ENCODE measurements around the gene MOB3B. TPM values are rescaled to one million over a fixed set of nuclear protein-coding genes. Genes with fewer than 3 reads are reported as not detected.
A peak's percentile ranks its signal among the peaks of the same experiment; 100 is the strongest.

The MOB3B gene
- polyA plus RNA-seq, 2 of the 4 experiments (the other 2 are of a cell fraction): 6.0 to 6.4 TPM

GRCh38 chr9:27554712-27555111, 25.1 kb upstream of the MOB3B start:
- DNase-seq (ENCODE audit: low read depth in 1 of 2, low spot score in 1 of 2) (no peak), FAIRE-seq (no peak), ATAC-seq (no peak)
- ChIA-PET POLR2A (no interaction called here), CTCF (interaction anchor here (0.7 to 1.2 kb wide), 3 partner anchors 25 to 240 kb away, joined by 3 to 5 read pairs (median 3); partner anchors contain the start of gene MOB3B)
- Histone ChIP-seq H3K4me1 (no peaks in the 10 kb centered on the region), H3K9me3 (no peaks in the 10 kb centered on the region), H3K27ac (no peak overlapping the region), H3K4me3 (no peak overlapping the region), H3K4me2 (no peak overlapping the region)
- peak; percentile 84 for TF ChIP-seq MAFK (IDR thresholded peaks at IDR 0.05; ENCODE audit: partially characterized antibody)
- TF ChIP-seq, protein P1, sequence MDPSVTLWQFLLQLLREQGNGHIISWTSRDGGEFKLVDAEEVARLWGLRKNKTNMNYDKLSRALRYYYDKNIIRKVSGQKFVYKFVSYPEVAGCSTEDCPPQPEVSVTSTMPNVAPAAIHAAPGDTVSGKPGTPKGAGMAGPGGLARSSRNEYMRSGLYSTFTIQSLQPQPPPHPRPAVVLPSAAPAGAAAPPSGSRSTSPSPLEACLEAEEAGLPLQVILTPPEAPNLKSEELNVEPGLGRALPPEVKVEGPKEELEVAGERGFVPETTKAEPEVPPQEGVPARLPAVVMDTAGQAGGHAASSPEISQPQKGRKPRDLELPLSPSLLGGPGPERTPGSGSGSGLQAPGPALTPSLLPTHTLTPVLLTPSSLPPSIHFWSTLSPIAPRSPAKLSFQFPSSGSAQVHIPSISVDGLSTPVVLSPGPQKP (IDR thresholded peaks at IDR 0.05; ENCODE audit: low read depth, low read length): no peak
- WGBS (ENCODE audit: missing lambda C conversion rate): 91% methylated on average over 1 of the region's 1 CpG

GRCh38 chr9:27549196-27549755, 19.7 kb upstream of the MOB3B start:
- 90% methylated on average over 4 of the region's 4 CpGs for WGBS (ENCODE audit: missing lambda C conversion rate)
- Histone ChIP-seq H3K9me3 (no peaks in the 10 kb centered on the region), H3K4me3 (no peak overlapping the region), H3K4me2 (no peak overlapping the region), H3K27ac (no peak overlapping the region), H3K4me1 (0 out of 3 replicates have a peak, but pooled peaks cover 4% of the 10 kb centered on the region)
- CTCF ChIA-PET: interaction anchor here (0.6 to 8.5 kb wide), 19 partner anchors 11 to 446 kb away, joined by 3 to 139 read pairs (median 5); partner anchors contain the start of gene MOB3B
- FAIRE-seq (no peak), ATAC-seq (no peak), DNase-seq (ENCODE audit: low read depth in 1 of 2, low spot score in 1 of 2) (no peak)
- TF ChIP-seq MAFK (IDR thresholded peaks at IDR 0.05; ENCODE audit: partially characterized antibody) (no peak), NR3C1 (IDR thresholded peaks at IDR 0.05) (no peak), ZC3H11A (IDR thresholded peaks at IDR 0.05) (no peak), JUNB (IDR thresholded peaks at IDR 0.05) (no peak), KDM1A (IDR thresholded peaks at IDR 0.05; ENCODE audit: low read depth) (no peak), BHLHE40 (IDR thresholded peaks at IDR 0.05; ENCODE audit: low read depth, low read length) (no peak), PBX3 (IDR thresholded peaks at IDR 0.05) (no peak), RNF2 (IDR thresholded peaks at IDR 0.05; ENCODE audit: borderline replicate concordance, low read depth) (no peak)
- TF ChIP-seq, protein P1 (IDR thresholded peaks at IDR 0.05; ENCODE audit: low read depth, low read length): no peak
- POLR2A ChIA-PET: no interaction called here

DNA sequence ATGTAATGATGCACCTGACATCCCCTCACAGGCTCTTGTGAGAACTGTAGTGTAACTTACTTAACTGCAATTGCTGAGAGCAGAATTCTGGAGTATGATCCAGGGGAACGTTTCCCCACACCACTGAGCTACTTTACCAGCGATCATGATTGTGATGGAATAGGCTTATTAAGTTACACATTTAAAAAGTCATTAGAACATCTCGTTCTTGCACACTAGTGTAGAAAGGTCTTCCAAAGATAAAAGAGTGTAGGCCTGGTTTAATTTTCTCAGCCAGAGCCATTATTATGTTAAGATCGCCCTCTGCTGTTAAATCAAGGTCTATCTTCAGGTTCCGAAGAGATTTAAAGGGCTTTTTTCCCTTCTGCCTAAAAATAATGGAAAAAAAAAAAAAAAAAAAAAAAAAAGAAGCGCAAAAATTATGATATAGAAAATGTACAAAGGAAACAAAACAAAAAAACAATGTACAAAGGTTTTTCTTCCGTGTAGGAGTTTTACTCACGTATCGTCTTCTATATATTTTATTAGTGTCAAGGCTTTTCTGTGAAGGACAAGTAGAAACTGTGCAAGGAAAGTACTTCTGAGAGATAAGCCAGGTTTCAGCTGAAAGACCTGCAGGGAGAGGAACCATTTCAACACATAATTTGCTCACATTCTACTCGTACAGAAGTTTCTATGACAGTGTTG, 18.6 kb upstream of the MOB3B start:
- Histone ChIP-seq H3K4me3 (no peak overlapping the region), H3K9me3 (no peaks in the 10 kb centered on the region), H3K27ac (no peak overlapping the region), H3K4me2 (no peak overlapping the region), H3K4me1 (0 out of 3 replicates have a peak, but pooled peaks cover 4% of the 10 kb centered on the region)
- ATAC-seq (peak; percentile 74 to 87), DNase-seq (ENCODE audit: low read depth in 1 of 2, low spot score in 1 of 2) (peak in 1 of 2 experiments; percentile 45), FAIRE-seq (peak; percentile 46)
- POLR2A ChIA-PET: interaction anchor here (1.0 kb wide), 1 partner anchor 215 kb away, joined by 4 read pairs; no protein-coding TSS in a partner anchor
- WGBS (ENCODE audit: missing lambda C conversion rate): 35% methylated on average over 10 of the region's 10 CpGs
- TF ChIP-seq EHF (CRISPR knock-in tag; IDR thresholded peaks at IDR 0.05): no peak
- TF ChIP-seq CBX8 (IDR thresholded peaks at IDR 0.05): no peak
- peak; percentile 87 for TF ChIP-seq SMC3 (IDR thresholded peaks at IDR 0.05)
- peak; percentile 74 for TF ChIP-seq CTCF (IDR thresholded peaks at IDR 0.05)
- TF ChIP-seq RAD21 (conservative IDR thresholded peaks at IDR 0.05 in 1 of 2, IDR thresholded peaks at IDR 0.05 in 1 of 2): peak; percentile 77 to 82; a peak in 4 of 5 replicates
- CTCF ChIA-PET: interaction anchor here (0.6 to 8.5 kb wide), 32 partner anchors 10 to 468 kb away, joined by 3 to 139 read pairs (median 5); partner anchors contain the start of genes IFNK and MOB3B
